Measurements from ENCODE around the gene CNGB1.
A peak's percentile ranks its signal among the peaks of the same experiment; 100 is the strongest.
"Not testable (repeated sequence)": the region's sequence is repeated elsewhere in the genome, so short reads cannot be mapped to it uniquely, and the experiment has no call there.

Gene CNGB1

GRCh38 chr16:57901480-57902069, 69.4 kb downstream of the CNGB1 start:
- DNase-seq, result no peak

- no peak for DNase-seq
These were observed 70.0 kb downstream of the CNGB1 start for GRCh38 chr16:57900796-57901479.

- peak; percentile 46 to 76 (median 60) for DNase-seq
These were observed 70.9 kb downstream of the CNGB1 start for GRCh38 chr16:57899771-57900661.

- no peak for DNase-seq
These were observed 72.0 kb downstream of the CNGB1 start for GRCh38 chr16:57898961-57899360.

- no peak for DNase-seq
These were observed 72.9 kb downstream of the CNGB1 start for GRCh38 chr16:57897996-57898395.

GRCh38 chr16:57897053-57897784, 73.7 kb downstream of the CNGB1 start:
- no peak for DNase-seq

- DNase-seq, result not testable (repeated sequence)
These were observed 75.8 kb downstream of the CNGB1 start for GRCh38 chr16:57895081-57895547.

GRCh38 chr16:57894390-57895080, 76.4 kb downstream of the CNGB1 start:
- no peak for DNase-seq

GRCh38 chr16:57893559-57894389, 77.2 kb downstream of the CNGB1 start:
- no peak for DNase-seq

GRCh38 chr16:57893217-57893558, 77.7 kb downstream of the CNGB1 start:
- DNase-seq, result no peak

GRCh38 chr16:57892447-57893096, 78.4 kb downstream of the CNGB1 start:
- DNase-seq, result no peak

- no peak for DNase-seq
These were observed 78.9 kb downstream of the CNGB1 start for GRCh38 chr16:57892041-57892440.

GRCh38 chr16:57890752-57891111, 80.2 kb downstream of the CNGB1 start:
- DNase-seq, result no peak

- no peak for DNase-seq
These were observed 80.8 kb downstream of the CNGB1 start for GRCh38 chr16:57889960-57890751.

GRCh38 chr16:57889522-57889921, 81.4 kb downstream of the CNGB1 start:
- DNase-seq, result no peak

- no peak for DNase-seq
These were observed 81.8 kb downstream of the CNGB1 start for GRCh38 chr16:57889111-57889510.

- no peak for DNase-seq
These were observed 82.8 kb downstream of the CNGB1 start for GRCh38 chr16:57888128-57888527.

- no peak for DNase-seq
These were observed 83.2 kb downstream of the CNGB1 start for GRCh38 chr16:57887711-57888110.

GRCh38 chr16:57886427-57886826, 84.5 kb downstream of the CNGB1 start:
- DNase-seq, result no peak

GRCh38 chr16:57884655-57885133, 86.2 kb downstream of the CNGB1 start:
- no peak for DNase-seq
